Mucosa of gallbladder (tissue), 1 donor: ENCODE data around the gene TCF7L2. TPM values are rescaled to one million over a fixed set of nuclear protein-coding genes. Genes with fewer than 3 reads are reported as not detected.

ENCODE experiments used
- DNase-seq: peaks from one replicate; pipeline ENCODE4 v3.0.0-alpha.2; 2020; ENCODE audit warnings: low spot score
- total RNA-seq: library from RNA; stranded (reverse); gene quantifications from one replicate; pipeline ENCODE4 v1.2.1, GENCODE V29; 2021
- donor health status: DM: no; HTN: no; CAD: no.

TCF7L2 gene
- total RNA-seq, 1 donor from 2014 or later = 35.3 TPM

DNA sequence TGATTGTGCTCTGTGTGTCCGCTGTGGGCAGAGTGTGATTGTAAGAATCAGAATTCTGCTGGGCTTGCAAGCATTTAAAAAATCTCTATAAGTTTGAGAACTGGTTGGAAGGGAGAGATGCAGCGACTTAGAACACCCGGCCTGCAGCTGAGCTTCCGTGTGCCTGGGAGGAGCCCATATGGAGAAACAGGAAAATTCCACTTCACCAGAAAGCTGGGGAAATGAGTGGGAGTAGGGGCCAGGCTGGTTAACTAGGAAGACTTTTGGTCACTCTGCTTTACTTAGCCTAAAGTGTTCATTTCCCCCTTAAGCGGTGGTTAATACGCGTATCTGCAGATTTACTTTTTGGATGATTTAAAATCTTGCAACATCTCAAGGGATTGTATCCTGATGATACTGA is 72.2 kb downstream of the TCF7L2 start:
- no peak for DNase-seq

DNA sequence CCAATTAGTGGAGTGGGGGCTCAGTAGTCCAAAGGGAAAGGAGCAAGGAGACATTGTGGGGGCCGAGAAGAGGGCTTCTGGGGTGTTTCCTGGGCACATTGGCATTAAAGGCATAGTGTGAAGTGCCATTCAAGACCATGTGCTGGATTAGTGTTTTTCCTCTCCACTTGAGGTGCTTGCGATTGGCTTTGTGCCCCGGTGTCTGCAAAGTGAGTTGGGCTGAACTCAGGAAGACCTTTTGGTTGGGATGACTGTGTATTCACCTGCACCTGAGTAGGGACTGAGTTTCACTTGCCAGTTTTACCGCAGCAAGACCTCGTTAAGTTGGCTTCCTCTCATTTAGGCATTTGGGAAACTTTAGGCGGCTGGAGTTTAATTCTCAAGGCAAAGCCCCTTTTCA is 73.0 kb downstream of the TCF7L2 start:
- DNase-seq = no peak

DNA sequence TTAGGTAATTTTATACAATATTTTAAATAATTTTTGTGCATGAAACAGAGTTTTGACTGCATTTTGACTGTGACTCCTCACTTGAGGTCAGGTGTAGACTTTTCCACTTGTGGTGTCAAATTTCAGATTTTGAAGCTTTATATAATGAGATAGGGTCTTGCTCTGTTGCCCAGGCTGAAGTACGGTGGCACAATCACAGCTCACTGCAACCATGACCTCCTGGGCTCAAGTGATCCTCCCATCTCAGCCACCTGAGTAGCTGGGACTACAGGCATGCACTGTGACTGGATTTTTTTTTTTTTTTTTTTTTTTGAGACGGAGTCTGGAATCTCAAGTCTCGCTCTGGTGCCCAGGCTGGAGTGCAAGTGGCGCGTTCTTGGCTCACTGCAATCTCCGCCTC is 74.9 kb downstream of the TCF7L2 start:
- no peak for DNase-seq

DNA sequence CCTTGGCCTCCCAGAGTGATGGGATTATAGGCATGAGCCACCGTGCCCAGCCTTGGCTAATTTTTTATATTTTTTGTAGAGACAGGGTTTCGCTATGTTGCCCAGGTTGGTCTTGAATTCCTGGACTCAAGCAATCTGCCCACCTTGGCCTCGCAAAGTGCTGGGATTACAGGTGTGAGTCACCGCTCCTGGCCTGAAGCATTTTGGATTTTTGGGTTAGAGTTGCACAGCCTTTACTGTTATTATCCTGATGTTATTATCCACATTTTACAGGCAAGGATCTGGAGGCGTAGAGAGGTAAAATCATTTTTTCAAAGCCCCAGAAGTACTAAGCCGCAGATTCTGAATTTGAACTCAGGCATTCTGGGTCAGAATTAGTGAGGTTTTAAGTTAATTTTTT is 75.4 kb downstream of the TCF7L2 start:
- no peak for DNase-seq

DNA sequence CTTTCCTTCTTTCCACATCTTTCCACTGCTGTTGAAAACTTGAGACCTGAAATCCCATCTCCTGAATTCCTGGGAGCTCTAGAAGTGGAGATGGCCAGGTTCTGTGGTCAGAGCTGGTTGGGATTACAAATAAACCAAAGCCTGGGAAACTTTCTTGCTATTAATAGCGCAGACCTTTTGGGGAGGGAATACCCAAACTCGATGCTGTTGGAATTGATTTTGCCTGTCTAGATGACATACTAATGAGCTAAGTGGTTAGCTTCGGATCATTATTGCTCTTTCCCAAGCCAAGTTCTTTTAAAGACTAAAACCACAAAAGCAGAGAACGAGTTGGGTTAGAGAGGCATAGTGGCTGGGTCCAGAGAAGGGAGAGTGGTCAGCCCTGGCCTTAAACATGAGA is 76.6 kb downstream of the TCF7L2 start:
- no peak for DNase-seq

DNA sequence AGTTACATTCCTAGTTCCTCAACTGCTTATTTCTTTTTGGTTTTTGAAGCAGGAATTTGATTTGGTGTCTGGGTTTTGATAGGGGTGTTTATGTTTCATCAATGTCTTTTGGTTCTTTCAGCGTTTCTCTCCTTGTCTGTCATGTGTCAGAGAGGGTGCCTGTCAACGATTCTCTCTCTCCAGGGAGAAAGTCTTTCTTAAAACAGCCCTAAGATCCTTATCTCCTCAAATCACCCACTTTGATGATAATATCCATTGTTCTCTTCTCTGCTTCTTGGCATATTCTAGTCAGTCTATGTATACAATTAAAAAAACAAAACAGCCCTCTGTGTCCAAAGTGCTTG is 77.2 kb downstream of the TCF7L2 start:
- no peak for DNase-seq

DNA sequence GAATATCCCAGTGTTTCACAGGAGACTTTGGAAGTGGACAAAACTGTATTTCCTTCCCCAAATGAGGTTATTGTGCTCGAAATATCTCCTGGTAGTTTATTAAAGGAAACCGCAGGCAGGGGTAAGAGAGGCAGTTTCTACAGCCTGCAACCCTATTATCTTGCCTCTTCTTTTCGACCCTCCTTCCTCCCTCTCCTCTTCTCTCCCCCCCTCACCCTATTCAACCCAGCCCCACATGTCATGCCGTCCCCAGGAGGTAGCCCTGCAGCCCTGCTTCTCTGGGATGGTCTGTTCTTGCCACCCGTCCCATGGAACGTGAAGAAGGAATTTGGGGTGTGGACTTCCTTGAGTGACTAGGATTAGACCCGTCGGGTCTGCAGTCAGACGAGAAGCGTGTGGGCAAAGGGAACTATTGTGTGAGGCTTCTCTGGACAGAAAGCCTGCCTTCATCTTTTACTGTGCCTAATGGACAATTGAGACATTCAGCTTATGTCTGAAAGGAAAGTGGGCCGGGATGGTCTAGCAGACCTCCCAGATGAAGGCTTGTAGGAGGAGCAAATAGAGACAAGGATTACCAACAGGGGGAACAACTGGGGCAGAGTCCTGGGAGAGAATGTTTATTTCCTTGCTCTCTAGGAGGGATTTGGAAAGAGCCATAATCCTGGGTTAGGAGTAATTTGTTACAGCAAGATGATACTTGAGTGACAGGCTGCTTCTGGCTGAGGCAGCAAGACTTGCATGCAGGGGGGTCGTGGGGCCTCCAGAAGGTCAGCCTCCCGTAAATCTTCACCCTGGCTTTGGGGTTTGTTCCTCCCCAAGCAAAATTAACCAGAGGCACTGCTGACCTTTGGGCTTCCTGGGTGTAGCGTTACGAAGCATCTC is 77.8 kb downstream of the TCF7L2 start:
- no peak for DNase-seq

DNA sequence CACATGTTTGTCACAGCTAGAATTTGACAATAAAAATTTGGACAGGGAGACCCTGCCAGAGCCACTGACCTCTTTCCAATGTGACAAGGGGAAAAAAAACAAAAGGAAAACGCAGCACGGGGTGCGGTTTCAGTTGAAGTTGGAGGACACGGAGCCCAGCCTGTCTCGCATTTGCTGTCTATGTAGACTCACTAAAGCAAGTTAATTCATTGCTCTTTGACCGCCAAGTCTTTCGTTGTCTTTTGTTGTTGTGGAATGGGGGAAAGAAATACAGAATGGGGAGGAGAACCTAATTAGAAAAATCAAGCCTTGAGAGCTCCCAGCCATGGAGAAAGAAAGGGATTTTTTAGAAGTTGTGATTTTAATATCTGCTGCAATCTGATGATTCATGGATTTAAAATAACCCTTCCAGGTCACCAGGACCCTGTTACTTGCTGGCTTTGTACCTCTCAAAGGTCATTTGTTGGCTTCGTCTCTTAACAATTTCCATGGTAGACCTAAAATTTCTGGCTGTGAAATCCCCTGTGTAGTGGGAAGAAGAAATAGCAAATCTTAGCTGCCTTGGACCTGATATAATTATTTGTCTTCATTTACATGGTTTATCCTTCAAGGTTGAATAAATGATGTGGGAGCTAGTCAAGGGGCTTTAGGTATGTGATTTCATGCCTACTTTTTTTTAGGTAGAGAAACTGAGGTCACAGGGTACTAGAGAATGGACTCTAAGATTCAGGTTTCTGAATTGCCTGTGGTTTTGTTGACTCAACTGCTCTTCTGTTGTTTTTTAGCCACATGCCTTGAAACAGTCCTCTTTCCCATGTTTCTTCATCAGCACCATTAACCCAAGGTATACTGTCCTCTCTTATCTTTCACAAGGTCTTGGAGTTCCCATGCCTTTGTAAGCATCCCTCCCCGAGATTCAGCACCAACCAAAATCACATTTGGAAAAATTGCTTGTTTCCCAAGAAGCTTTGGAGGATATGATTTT is 78.7 kb downstream of the TCF7L2 start:
- DNase-seq = no peak

DNA sequence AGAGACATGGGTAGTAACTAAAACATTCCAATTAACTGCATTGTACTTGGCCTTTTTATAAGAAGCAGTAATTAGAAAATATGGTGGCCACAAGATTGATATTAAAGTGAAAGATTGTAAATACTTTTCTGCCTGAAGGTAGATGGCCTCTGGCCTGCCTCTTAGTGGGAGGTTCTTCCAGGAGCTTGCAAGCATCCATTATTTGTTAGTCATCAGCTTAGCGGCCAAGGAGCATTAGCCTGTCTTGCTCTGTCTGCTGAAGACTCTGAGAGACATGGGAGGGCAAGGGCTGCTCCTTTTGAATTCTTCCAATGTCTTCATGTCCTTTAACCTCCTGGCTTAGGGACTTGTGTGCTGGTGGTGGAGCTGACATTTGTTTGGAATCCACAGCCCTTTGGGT is 80.4 kb downstream of the TCF7L2 start:
- DNase-seq = no peak

DNA sequence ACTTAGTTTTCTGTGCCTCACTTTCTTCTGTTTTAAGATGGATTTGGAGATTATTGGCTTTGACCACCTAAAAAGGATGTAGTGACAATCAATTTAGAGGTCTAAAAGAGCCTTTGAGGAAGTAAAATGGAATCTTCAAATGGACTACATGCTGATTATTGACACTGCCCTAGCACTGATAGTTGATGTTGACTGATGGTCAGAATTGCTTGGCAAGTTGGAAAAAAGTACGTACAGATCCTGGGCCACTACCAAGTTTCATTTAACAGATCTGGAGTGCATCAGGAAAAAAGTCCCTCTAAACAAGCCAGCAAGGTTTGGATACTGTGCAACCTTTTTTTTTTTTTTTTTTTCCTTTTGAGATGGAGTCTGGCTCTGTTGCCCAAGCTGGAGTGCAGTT is 81.1 kb downstream of the TCF7L2 start:
- no peak for DNase-seq

DNA sequence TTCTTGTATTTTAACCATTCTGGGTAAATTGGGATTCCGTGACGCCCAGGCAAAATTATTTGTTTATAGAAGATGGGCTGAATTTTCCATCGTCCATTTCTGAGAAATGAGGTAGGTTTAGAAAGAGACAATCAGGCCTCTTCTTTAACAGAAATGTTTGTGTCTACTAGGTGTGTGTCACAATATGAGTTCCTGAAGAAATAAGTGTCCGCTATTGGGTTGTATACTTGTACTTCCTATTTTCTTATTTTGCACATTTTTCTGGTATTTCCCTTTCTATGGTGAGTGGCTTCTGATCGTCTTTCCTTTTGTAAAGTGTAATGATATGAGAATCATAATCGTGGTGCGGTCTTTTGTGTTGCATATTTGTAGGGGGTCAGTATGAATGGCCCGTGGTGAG is 83.9 kb downstream of the TCF7L2 start:
- DNase-seq = no peak

DNA sequence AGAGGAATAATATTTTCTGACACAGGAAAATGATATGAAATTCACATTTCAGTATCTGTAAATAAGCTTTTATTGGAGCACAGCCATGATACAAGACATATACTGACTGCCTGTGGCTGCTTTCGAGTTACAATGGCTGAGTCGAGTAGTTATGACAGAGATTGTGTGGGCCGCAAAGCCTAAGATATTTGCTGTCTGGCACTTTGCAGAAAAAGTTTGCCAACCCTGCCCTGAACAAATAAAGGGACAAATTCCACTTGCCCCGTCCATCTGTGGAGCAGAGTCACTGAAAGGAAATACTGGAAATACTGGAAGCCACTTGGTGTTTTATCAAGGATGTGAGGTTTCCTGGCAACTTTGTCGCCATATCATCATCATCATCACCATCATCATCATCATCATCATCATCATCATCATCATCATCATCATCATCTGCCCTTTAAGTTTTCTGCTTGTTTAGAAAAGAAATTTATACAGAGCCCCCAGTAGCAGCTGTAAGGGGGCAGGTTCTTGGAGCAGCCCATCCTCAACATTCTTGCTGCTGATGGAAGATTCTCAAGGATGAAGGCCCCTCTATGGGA is 85.8 kb downstream of the TCF7L2 start:
- peak; percentile 43 for DNase-seq

DNA sequence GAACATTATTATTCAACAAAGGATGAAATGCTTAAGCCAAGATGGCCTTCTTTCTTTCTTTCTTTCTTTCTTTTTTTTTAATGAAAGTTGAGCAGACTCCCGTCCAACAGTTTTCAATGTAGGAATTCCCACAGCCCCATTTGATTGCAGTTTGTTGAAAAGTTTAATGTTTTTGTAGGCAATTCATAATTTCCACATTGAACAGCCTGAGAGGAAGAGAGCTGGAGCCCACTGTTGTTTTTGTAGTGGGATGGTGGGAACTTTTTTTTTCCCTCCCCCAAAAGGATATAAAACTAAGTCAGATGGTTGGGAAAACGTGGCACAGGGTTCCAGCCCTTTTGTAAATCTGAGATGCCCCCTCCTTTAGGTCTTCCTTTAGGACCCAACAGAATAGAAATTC is 86.6 kb downstream of the TCF7L2 start:
- no peak for DNase-seq

DNA sequence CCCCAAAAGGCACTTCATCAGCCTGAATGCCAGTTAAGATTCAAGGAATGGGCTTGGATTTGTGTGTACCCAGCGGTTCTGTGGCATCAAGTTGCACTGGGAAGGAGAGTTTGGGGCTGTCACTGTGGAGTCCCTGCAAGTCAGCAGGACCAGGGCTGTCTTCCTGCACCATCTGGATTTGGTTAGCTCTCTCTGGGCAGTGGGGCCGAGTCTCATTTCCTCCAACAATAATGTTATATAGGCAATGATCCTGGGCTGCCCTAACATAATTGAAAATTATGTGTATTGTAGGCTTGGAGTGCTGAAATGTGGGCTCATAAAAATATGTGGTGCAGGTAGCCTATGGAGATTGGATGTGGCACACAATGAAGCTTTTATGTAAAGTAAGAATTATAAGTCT is 87.2 kb downstream of the TCF7L2 start:
- DNase-seq = no peak

DNA sequence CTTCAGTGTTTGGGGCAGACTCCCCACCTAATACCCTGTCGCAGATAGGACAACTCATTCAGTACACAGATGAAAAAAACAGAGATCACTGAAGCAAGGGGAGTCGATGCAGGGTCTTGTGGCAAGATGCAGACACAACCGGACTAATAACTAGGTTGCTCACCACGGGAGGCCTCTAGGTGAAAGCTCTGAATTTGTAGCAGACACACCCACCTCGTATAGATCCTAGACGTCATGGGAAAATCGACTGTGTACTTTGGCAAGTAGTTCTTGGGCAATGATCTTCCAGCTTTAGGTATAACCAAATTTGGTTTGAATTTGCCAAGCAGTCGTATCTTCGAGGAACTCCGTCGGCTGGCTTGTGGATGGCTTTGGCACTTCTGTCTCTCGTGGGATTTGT is 88.1 kb downstream of the TCF7L2 start:
- DNase-seq = peak; percentile 33

DNA sequence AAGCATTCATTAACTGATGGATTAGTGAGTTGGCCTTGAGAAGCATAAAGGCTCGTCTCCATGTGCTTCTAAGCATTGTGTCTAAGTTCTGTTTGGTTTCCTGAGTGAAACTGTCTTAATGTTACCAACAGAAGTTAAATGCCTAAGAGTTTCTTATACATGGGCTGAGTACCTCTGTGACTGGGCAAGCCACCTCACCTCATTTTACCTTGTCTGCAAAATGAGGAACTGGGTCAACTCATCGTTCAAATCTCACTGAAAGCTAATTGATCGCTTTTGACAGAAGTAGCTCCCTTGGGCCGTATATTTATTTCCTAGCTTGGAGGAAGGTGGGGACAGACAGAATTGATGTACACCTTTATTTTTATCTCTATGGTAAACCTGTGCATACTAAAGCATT is 88.9 kb downstream of the TCF7L2 start:
- DNase-seq = no peak

DNA sequence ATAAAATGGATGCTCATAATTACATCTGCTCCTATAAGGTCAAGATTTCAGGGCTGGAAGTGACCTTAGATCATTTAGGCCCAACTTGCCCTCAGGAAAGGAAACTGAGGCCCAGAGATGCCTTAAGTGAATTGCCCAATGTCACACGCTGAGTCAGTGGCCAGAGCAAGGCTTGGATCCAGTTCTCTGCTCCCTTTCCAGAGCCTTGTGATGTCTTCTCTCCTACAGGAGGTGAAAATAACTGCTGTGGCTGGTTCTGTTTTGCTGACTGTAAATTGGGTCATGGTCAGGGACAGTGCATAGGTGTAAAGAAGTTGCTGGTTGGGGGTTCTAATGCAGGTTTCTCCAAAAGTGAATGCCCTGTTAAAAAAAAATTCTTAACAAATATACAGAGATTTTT is 91.3 kb downstream of the TCF7L2 start:
- DNase-seq = no peak

DNA sequence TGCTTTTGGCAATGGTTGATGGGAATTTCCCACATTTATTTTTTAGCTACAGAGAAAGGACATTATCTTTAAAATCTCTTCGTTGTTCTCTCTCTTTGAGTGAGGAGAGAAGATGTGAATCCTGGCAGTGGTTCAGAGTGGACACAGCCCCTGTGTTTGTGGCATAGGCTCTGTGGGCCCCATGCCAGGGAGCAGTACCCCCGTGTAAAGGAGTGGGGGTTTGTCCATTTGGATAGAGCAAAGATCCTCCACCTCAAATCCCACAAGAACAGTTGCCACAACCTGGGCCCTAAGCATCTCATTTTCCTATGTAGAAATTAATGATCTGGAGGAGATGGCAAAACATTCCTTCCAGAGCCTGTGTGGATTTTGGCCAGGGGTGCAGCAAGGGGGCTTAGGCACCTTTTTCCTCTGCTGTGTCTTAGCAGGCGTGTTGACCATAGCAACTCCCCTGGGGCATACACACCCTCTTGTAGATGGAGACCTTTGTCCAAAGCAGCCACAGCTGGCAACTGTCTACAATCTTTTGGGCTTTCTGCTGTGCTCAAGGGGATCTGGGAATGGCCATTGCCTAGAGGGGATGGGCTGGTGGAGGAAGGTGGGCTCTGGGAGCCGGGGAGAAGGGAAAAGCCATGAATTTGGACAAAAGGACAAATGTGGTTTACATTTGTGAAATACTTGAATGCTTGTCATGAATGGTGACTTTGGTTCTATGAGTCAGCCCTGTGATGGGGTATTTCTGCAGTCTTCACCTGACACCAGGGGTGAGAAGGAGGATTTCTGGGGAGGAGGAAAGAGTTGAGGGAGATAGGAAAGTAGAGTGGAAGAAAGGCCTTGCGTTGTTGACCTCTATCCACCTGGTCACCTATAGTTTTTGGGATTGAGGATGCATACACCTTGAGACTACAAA is 92.0 kb downstream of the TCF7L2 start:
- DNase-seq = no peak

DNA sequence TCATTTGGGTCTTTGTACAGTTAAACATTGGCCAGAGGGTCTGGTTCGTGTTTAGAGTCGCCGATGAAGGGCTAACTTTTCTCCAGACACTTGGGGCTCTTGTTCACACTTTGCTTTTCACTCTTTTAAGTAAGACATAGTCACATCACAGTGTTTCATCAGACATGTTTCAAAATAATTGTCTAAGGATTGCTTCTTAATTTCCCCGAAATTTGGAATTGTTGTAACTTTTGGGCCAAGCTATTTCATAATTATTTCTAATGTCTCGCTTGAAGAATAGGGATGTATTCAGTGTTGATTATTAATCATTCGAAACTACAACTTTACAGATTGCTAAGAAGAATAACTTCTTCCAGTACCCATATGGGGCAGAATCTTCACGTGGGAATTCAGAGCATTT is 92.8 kb downstream of the TCF7L2 start:
- no peak for DNase-seq

DNA sequence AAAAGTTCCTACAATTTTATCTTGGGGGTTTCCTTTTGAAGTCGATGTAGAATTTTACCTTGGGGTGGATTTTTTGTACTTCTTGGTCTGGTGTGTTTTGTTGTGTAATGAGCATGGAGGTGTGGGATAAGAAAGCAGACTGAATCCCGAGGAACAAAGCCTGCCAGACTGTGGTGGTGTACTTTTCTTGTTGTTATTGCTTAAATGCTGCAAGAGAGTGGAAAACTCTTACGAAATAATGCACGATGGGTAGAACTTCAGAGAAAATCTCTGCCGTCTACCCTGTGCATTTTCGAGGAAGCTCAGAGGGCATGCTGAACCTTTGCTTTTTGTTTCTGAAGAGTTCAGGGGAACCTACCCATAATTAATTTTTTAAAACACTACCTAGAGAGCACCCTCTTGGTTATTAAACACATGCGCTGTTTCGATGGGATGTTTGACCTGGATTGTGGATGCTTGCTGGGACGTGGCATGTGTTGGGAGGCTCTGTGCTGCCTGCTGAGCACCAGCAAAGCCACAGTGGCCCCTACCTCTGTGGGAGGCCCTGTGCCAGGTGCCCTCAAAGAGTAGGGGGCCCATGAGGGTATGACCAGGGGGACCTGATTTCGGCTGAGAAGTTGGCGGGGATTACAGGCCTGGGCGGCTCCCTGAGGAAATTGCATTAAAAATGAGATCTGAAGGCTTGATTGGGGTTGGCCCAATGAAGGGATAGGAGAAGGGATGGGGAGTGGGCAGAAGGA is 94.1 kb downstream of the TCF7L2 start:
- no peak for DNase-seq
